PC-9 (cell line): ENCODE results near the gene GNA12. TPM values are rescaled to one million over a fixed set of nuclear protein-coding genes. Genes with fewer than 3 reads are reported as not detected.
"Not testable (repeated sequence)": the region's sequence is repeated elsewhere in the genome, so short reads cannot be mapped to it uniquely, and the experiment has no call there.

ENCODE experiments used
- BruUV-seq: library from RNA; stranded (reverse); fragments of 400-500 nt; replicated peaks from 2 replicates; lab custom pipeline; 2021; lab: Mats Ljungman, UMichigan
- CTCF ChIA-PET: fragments of 300-600 bp; sonication (Branson Sonifier 250); formaldehyde crosslinking; loops from one replicate; lab custom pipeline; 2022; ENCODE audit warnings: antibody characterized with exemption; lab: Charles Lee
- POLR2A ChIA-PET: fragments of 300-600 bp; sonication (Branson Sonifier 250); formaldehyde crosslinking; loops from one replicate; lab custom pipeline; 2022; ENCODE audit warnings: antibody characterized with exemption; ENCODE audit not compliant: unreplicated experiment; lab: Charles Lee
- DNase-seq, 2 experiments: peaks; one replicate each; pipeline versions ENCODE4 v3.0.0 to v3.0.0-alpha.2; 2015 to 2022; ENCODE audit warnings: mixed read lengths in 1 of 2
- H2AFZ ChIP-seq: fragments of 200-600 bp; sonication (generic); 2 replicates; pipeline ENCODE4 v1.8.1; 2017; ENCODE audit warnings: antibody characterized with exemption
- H3F3A ChIP-seq: fragments of 200-600 bp; sonication (generic); 2 replicates; pipeline ENCODE4 v1.8.1; 2017; ENCODE audit warnings: antibody characterized with exemption, mild to moderate bottlenecking, low read depth; ENCODE audit not compliant: insufficient read depth
- H3K27ac ChIP-seq: fragments of 200-600 bp; sonication (generic); 2 replicates; pipeline ENCODE4 v1.6.1; 2016; ENCODE audit warnings: mixed run types
- H3K27me3 ChIP-seq: fragments of 200-600 bp; sonication (generic); 2 replicates; pipeline ENCODE4 v1.6.1; 2016; ENCODE audit warnings: low read depth, mixed run types; ENCODE audit not compliant: insufficient read depth
- H3K36me3 ChIP-seq: fragments of 200-600 bp; sonication (generic); 2 replicates; pipeline ENCODE4 v1.6.1; 2016; ENCODE audit warnings: low read depth, mixed run types
- H3K4me1 ChIP-seq: fragments of 200-600 bp; sonication (generic); replicated peaks from 2 replicates; pipeline ENCODE4 v1.6.1; 2016; ENCODE audit warnings: mixed run types; ENCODE audit not compliant: insufficient read depth
- H3K4me2 ChIP-seq: fragments of 200-600 bp; sonication (generic); 2 replicates; pipeline ENCODE4 v1.6.1; 2017; ENCODE audit warnings: mixed run types
- H3K4me3 ChIP-seq: fragments of 200-600 bp; sonication (generic); 2 replicates; pipeline ENCODE4 v1.6.1; 2016; ENCODE audit warnings: mixed run types
- H3K79me2 ChIP-seq: fragments of 200-600 bp; sonication (generic); 2 replicates; pipeline ENCODE4 v1.6.1; 2017; ENCODE audit warnings: low read depth, mixed run types
- H3K9me2 ChIP-seq: fragments of 200-600 bp; sonication (generic); 2 replicates; pipeline ENCODE4 v1.8.1; 2017; ENCODE audit warnings: mild to moderate bottlenecking; ENCODE audit not compliant: insufficient read depth
- H3K9me3 ChIP-seq: fragments of 200-600 bp; sonication (generic); 2 replicates; pipeline ENCODE4 v1.8.1; 2016; ENCODE audit warnings: low read depth; ENCODE audit not compliant: insufficient read depth
- H4K20me1 ChIP-seq: fragments of 200-600 bp; sonication (generic); 2 replicates; pipeline ENCODE4 v1.8.1; 2017; ENCODE audit not compliant: insufficient read depth
- CTCF ChIP-seq: fragments of 200-600 bp; sonication (generic); conservative IDR thresholded peaks from 2 replicates; pipeline ENCODE4 v1.6.1; 2017; ENCODE audit warnings: mixed run types, antibody characterized with exemption, mild to moderate bottlenecking, moderate library complexity
- EZH2 ChIP-seq: fragments of 200-600 bp; sonication (generic); IDR thresholded peaks from 2 replicates; pipeline ENCODE4 v1.8.0; 2017; ENCODE audit warnings: antibody characterized with exemption, low read depth
- intact Hi-C: fragments of 100-400 bp; cut with micrococcal nuclease; formaldehyde crosslinking; loops from one replicate; pipeline ENCODE4 v1.10.0; 2022; ENCODE audit not compliant: unreplicated experiment
- total RNA-seq: library from RNA; stranded (reverse); gene quantifications from 2 replicates; pipeline ENCODE4 v1.2.3, GENCODE V29; 2021

The GNA12 gene
- total RNA-seq, 1 experiment from 2014 or later = 51.7 TPM

GRCh38 chr7:2729031-2729892, 114.8 kb downstream of the GNA12 start:
- Histone ChIP-seq H2AFZ (no peak overlapping the region), H3K36me3 (peaks cover 29% of the 10 kb centered on the region), H3K4me3 (no peak overlapping the region), H3F3A (peaks cover 24% of the 10 kb centered on the region), H3K9me2 (no peaks in the 10 kb centered on the region), H3K4me2 (no peak overlapping the region), H3K9me3 (peaks cover 7% of the 10 kb centered on the region; the same call in 1 of the 2 replicates), H3K27ac (no peak overlapping the region), H3K27me3 (no peaks in the 10 kb centered on the region), H3K4me1 (peaks cover 18% of the 10 kb centered on the region), H3K79me2 (peaks cover 34% of the 10 kb centered on the region), H4K20me1 (no peaks in the 10 kb centered on the region; the same call in 1 of the 2 replicates)
- ChIA-PET CTCF (no interaction called here), POLR2A (no interaction called here)
- BruUV-seq = no TSS peak
- DNase-seq = no peak
- intact Hi-C loops = no loop called here
- TF ChIP-seq CTCF = no peak
- TF ChIP-seq EZH2 = no peak

- CTCF ChIA-PET = no interaction called here
- Histone ChIP-seq H3K4me1 (peaks cover 11% of the 10 kb centered on the region), H3K27me3 (no peaks in the 10 kb centered on the region), H3K9me2 (no peaks in the 10 kb centered on the region), H3K27ac (no peak overlapping the region), H3K79me2 (peaks cover 30% of the 10 kb centered on the region), H3K4me3 (no peak overlapping the region), H3K4me2 (no peak overlapping the region), H2AFZ (no peak overlapping the region), H3K9me3 (0 out of 2 replicates have a peak, but pooled peaks cover 1% of the 10 kb centered on the region), H3F3A (peaks cover 16% of the 10 kb centered on the region), H3K36me3 (peaks cover 29% of the 10 kb centered on the region), H4K20me1 (no peaks in the 10 kb centered on the region; the same call in 1 of the 2 replicates)
- no peak for DNase-seq
- POLR2A ChIA-PET = no interaction called here
- TF ChIP-seq EZH2 (no peak), CTCF (no peak)
- intact Hi-C loops = no loop called here
- no TSS peak for BruUV-seq
Observed at GRCh38 chr7:2728316-2729030, 115.6 kb downstream of the GNA12 start.

- H3F3A ChIP-seq, H4K20me1 ChIP-seq, H3K27ac ChIP-seq, CTCF ChIA-PET, H3K27me3 ChIP-seq, H3K4me1 ChIP-seq, H3K4me3 ChIP-seq, DNase-seq, H3K9me2 ChIP-seq, H3K9me3 ChIP-seq, H3K4me2 ChIP-seq, H2AFZ ChIP-seq, BruUV-seq, intact Hi-C loops: not testable (repeated sequence)
- Histone ChIP-seq H3K36me3 (peaks cover 22% of the 10 kb centered on the region), H3K79me2 (peaks cover 23% of the 10 kb centered on the region)
- POLR2A ChIA-PET = interaction anchor here (0.6 kb wide), 1 partner anchor 124 kb away, joined by 8 read pairs; no protein-coding TSS in a partner anchor
Observed at GRCh38 chr7:2727206-2727605, 116.9 kb downstream of the GNA12 start.
